ENCODE data around the gene USP37. TPM values are rescaled to one million over a fixed set of nuclear protein-coding genes. Genes with fewer than 3 reads are reported as not detected.

Gene USP37
- total RNA-seq, 1 donor from 2014 or later, result 6.4 TPM

DNA sequence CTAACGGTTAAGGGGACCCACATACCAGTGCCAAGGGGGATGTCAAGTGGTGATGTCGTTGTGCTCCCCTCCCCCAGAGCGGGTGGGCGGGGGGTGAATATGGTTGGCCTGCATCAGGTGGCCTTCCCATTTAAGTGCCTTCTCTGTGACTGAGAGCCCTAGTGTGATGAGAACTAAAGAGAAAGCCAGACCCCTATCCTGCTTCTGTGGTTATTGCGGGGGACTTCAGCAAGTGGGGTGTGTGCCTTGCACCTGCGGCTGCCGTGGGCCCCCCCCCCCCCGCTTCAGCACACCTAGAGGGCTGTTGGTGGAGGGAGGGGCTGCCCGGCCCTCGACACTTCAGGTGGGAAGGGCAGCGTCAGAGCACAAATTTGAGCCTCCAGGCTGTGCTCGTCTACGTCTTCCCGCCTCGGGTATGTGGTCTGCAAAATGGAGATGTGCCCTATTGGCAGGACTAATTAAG lies 162.4 kb downstream of the USP37 start:
- H3K36me3 ChIP-seq (ENCODE audit: insufficient read depth, low read length), result peaks cover 3% of the 10 kb centered on the region
- Mint-ChIP-seq H3K9me3 (ENCODE audit: unreplicated experiment) (no peaks in the 10 kb centered on the region), H3K4me3 (ENCODE audit: unreplicated experiment) (peak overlapping the region; percentile 62), H3K4me1 (ENCODE audit: low read depth, unreplicated experiment) (peaks cover 7% of the 10 kb centered on the region), H3K27me3 (ENCODE audit: low read depth, unreplicated experiment) (no peaks in the 10 kb centered on the region), H3K36me3 (ENCODE audit: low read depth, unreplicated experiment) (no peaks in the 10 kb centered on the region), H3K27ac (ENCODE audit: unreplicated experiment) (no peak overlapping the region)
- peak overlapping the region; percentile 92 for H3K4me2 ChIP-seq (ENCODE audit: low read length)
- peak overlapping the region; percentile 77 for H2AFZ ChIP-seq (ENCODE audit: low read depth, low read length)
- peak overlapping the region; percentile 69 for H3K9ac ChIP-seq (ENCODE audit: low read length)
- H3K27ac ChIP-seq (ENCODE audit: low read depth, low read length), result peak overlapping the region; percentile 50
- no peak for TF ChIP-seq EZH2 (IDR thresholded peaks at IDR 0.05; ENCODE audit: insufficient read depth, low read length)
- TF ChIP-seq, protein P1, sequence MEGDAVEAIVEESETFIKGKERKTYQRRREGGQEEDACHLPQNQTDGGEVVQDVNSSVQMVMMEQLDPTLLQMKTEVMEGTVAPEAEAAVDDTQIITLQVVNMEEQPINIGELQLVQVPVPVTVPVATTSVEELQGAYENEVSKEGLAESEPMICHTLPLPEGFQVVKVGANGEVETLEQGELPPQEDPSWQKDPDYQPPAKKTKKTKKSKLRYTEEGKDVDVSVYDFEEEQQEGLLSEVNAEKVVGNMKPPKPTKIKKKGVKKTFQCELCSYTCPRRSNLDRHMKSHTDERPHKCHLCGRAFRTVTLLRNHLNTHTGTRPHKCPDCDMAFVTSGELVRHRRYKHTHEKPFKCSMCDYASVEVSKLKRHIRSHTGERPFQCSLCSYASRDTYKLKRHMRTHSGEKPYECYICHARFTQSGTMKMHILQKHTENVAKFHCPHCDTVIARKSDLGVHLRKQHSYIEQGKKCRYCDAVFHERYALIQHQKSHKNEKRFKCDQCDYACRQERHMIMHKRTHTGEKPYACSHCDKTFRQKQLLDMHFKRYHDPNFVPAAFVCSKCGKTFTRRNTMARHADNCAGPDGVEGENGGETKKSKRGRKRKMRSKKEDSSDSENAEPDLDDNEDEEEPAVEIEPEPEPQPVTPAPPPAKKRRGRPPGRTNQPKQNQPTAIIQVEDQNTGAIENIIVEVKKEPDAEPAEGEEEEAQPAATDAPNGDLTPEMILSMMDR (IDR thresholded peaks at IDR 0.05; ENCODE audit: insufficient read depth, low read depth, low read length), result no peak
- peaks cover 20% of the 10 kb centered on the region for H3K79me2 ChIP-seq (ENCODE audit: insufficient read depth, low read length)
- FAIRE-seq, result no peak
- peaks cover 16% of the 10 kb centered on the region for H4K20me1 ChIP-seq (ENCODE audit: insufficient read depth, low read length)
- no peaks in the 10 kb centered on the region for H3K9me3 ChIP-seq (ENCODE audit: insufficient read depth, low read depth, low read length)
- H3K4me1 ChIP-seq (ENCODE audit: insufficient read depth, low read length), result peaks cover 27% of the 10 kb centered on the region
- peak overlapping the region; percentile 52 for H3K4me3 ChIP-seq (ENCODE audit: insufficient read depth, low read depth, low read length)
- no peaks in the 10 kb centered on the region for H3K27me3 ChIP-seq (ENCODE audit: insufficient read depth, low read length)
- DNase-seq (ENCODE audit: low read depth), result no peak

DNA sequence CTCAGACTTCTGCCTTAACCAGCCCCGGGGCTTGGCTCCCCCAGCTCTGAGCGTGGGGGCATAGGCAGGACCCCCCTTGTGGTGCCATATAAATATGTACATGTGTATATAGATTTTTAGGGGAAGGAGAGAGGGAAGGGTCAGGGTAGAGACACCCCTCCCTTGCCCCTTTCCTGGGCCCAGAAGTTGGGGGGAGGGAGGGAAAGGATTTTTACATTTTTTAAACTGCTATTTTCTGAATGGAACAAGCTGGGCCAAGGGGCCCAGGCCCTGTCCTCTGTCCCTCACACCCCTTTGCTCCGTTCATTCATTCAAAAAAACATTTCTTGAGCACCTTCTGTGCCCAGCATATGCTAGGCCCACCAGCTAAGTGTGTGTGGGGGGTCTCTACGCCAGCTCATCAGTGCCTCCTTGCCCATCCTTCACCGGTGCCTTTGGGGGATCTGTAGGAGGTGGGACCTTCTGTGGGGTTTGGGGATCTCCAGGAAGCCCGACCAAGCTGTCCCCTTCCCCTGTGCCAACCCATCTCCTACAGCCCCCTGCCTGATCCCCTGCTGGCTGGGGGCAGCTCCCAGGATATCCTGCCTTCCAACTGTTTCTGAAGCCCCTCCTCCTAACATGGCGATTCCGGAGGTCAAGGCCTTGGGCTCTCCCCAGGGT lies 162.9 kb downstream of the USP37 start:
- FAIRE-seq (no peak), DNase-seq (ENCODE audit: low read depth) (no peak)
- no peaks in the 10 kb centered on the region for H3K9me3 Mint-ChIP-seq (ENCODE audit: unreplicated experiment)
- peak overlapping the region; percentile 62 for H3K4me3 Mint-ChIP-seq (ENCODE audit: unreplicated experiment)
- peak overlapping the region; percentile 77 for H2AFZ ChIP-seq (ENCODE audit: low read depth, low read length)
- peaks cover 27% of the 10 kb centered on the region for H3K4me1 ChIP-seq (ENCODE audit: insufficient read depth, low read length)
- H3K4me1 Mint-ChIP-seq (ENCODE audit: low read depth, unreplicated experiment), result peaks cover 7% of the 10 kb centered on the region
- no peaks in the 10 kb centered on the region for H3K36me3 Mint-ChIP-seq (ENCODE audit: low read depth, unreplicated experiment)
- TF ChIP-seq, protein P1 (IDR thresholded peaks at IDR 0.05; ENCODE audit: insufficient read depth, low read depth, low read length), result no peak
- TF ChIP-seq EZH2 (IDR thresholded peaks at IDR 0.05; ENCODE audit: insufficient read depth, low read length), result no peak
- peak overlapping the region; percentile 50 for H3K27ac ChIP-seq (ENCODE audit: low read depth, low read length)
- H3K79me2 ChIP-seq (ENCODE audit: insufficient read depth, low read length), result peaks cover 25% of the 10 kb centered on the region
- peak overlapping the region; percentile 69 for H3K9ac ChIP-seq (ENCODE audit: low read length)
- peaks cover 16% of the 10 kb centered on the region for H4K20me1 ChIP-seq (ENCODE audit: insufficient read depth, low read length)
- H3K4me3 ChIP-seq (ENCODE audit: insufficient read depth, low read depth, low read length), result no peak overlapping the region
- no peaks in the 10 kb centered on the region for H3K9me3 ChIP-seq (ENCODE audit: insufficient read depth, low read depth, low read length)
- peaks cover 3% of the 10 kb centered on the region for H3K36me3 ChIP-seq (ENCODE audit: insufficient read depth, low read length)
- no peaks in the 10 kb centered on the region for H3K27me3 Mint-ChIP-seq (ENCODE audit: low read depth, unreplicated experiment)
- no peak overlapping the region for H3K27ac Mint-ChIP-seq (ENCODE audit: unreplicated experiment)
- no peaks in the 10 kb centered on the region for H3K27me3 ChIP-seq (ENCODE audit: insufficient read depth, low read length)
- peak overlapping the region; percentile 92 for H3K4me2 ChIP-seq (ENCODE audit: low read length)
